H1 (cell line): ENCODE results near the gene SMYD3.

Experiments used
- CREB1 ChIP-seq: IDR thresholded peaks from 2 replicates; pipeline ENCODE4 v1.6.1; 2012; ENCODE audit warnings: inconsistent platforms
- CTCF ChIP-seq, 3 experiments: IDR thresholded peaks; 1 replicate in 2 of 3; 2 replicates in 1 of 3; pipeline versions ENCODE4 v1.5.1 to v1.6.1; 2011; ENCODE audit warnings: low read length in 3 of 3, mild to moderate bottlenecking in 3 of 3, inconsistent platforms in 2 of 3, low read depth in 1 of 3, moderate library complexity in 1 of 3; ENCODE audit not compliant: insufficient read depth in 1 of 3; ENCODE audit errors: control extremely low read depth in 1 of 3
- EP300 ChIP-seq, 2 experiments: IDR thresholded peaks; 1 replicate in 1 of 2; 2 replicates in 1 of 2; pipeline ENCODE4 v1.6.1; 2011 to 2012; ENCODE audit warnings: low read depth in 2 of 2, low read length in 2 of 2, mild to moderate bottlenecking in 2 of 2, borderline replicate concordance in 1 of 2, inconsistent platforms in 1 of 2, moderate library complexity in 1 of 2
- EZH2 ChIP-seq: fragments of 200-600 bp; sonication (generic); IDR thresholded peaks from 2 replicates; pipeline ENCODE4 v1.7.1; 2012; ENCODE audit warnings: low read depth, mild to moderate bottlenecking, moderate library complexity, low read length, inconsistent platforms; ENCODE audit not compliant: severe bottlenecking

DNA sequence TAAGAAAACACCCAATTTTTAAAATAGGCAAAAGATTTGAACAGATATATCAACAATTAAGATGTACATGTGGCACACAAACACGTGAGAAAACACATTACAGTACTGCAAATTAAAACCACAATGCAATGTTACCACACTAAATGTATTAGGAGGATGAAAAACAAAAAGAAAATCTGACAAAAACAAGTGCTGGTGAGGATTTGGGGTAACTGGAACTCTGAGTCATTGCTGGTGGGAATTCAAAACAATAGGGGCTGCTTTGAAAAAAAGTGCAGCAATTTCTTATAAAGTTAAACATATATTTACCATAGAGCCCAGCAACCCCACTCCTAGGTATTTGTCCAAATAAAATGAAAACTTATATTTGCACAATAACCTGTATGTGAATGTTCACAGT is 614.1 kb downstream of the SMYD3 start:
- TF ChIP-seq CREB1 (no peak), CTCF (IDR thresholded peaks at IDR 0.05; ENCODE audit: control extremely low read depth in 1 of 3, insufficient read depth in 1 of 3, low read depth in 1 of 3, low read length in 3 of 3) (no peak), EZH2 (no peak), EP300 (IDR thresholded peaks at IDR 0.05; ENCODE audit: borderline replicate concordance in 1 of 2, low read depth in 2 of 2, low read length in 2 of 2) (no peak)
